K562 (cell line): ENCODE results near the gene SPATS2L. TPM values are rescaled to one million over a fixed set of nuclear protein-coding genes. Genes with fewer than 3 reads are reported as not detected.

Experiments used
- FOXK2 ChIP-seq, 2 experiments: fragments of 450-650 bp; IDR thresholded peaks in 1 of 2; conservative IDR thresholded peaks in 1 of 2; 2 replicates each; pipeline ENCODE4 v1.6.1; 2016; ENCODE audit warnings: low read depth in 2 of 2, mild to moderate bottlenecking in 1 of 2
- MEF2D ChIP-seq: conservative IDR thresholded peaks from 2 replicates; pipeline ENCODE4 v1.6.1; 2016; ENCODE audit warnings: low read depth, missing genetic modification characterization, missing compliant biosample characterization
- MIER1 ChIP-seq: fragments of 450-650 bp; IDR thresholded peaks from 2 replicates; pipeline ENCODE4 v1.6.1; 2016; ENCODE audit warnings: antibody characterized with exemption, mild to moderate bottlenecking, low read depth
- MTA3 ChIP-seq: fragments of 450-650 bp; formaldehyde crosslinking; IDR thresholded peaks from 2 replicates; pipeline ENCODE4 v1.6.1; 2017; ENCODE audit warnings: mild to moderate bottlenecking, borderline replicate concordance
- polyA plus RNA-seq, 8 experiments: library from polyadenylated mRNA; depleted of rRNA in 4 of 8; stranded (reverse) in 5 of 8; unstranded in 3 of 8; fragments of >200 nt; fragmentation: Nextera tagmentation in 2 of 8; fragmentation: Illumina TruSeq in 1 of 8; extraction: Ambion mirVana in 2 of 8; extraction: Trizol in 1 of 8; gene quantifications; 2 replicates each; pipeline versions ENCODE4 v1.2.1 to v1.2.3, GENCODE V29; 2011 to 2014; ENCODE audit warnings: inconsistent platforms in 1 of 8, missing spikeins in 1 of 8
- total RNA-seq, 7 experiments: library from RNA; depleted of rRNA in 6 of 7; stranded (reverse); fragments of >200 nt in 6 of 7; fragmentation: Illumina TruSeq in 2 of 7; extraction: Trizol in 2 of 7; gene quantifications; 2 replicates each; pipeline versions ENCODE4 v1.2.1 to v1.2.3, GENCODE V29; 2011 to 2021; ENCODE audit warnings: low replicate concordance in 1 of 7
- TF ChIP-seq, protein P1 (sequence below): sonication (generic); formaldehyde crosslinking; IDR thresholded peaks from 2 replicates; pipeline ENCODE4 v1.8.1; 2023; ENCODE audit warnings: missing genetic modification reagents, mild to moderate bottlenecking, borderline replicate concordance
- TF ChIP-seq, protein P2 (sequence below): fragments of 450-650 bp; IDR thresholded peaks from 2 replicates; pipeline ENCODE4 v1.6.1; 2014; ENCODE audit warnings: low read depth, mild to moderate bottlenecking, moderate library complexity, borderline replicate concordance

The SPATS2L gene
- total and polyA plus RNA-seq, 9 of the 15 experiments (the other 6 are each of a cell fraction or from before 2014, with no cell fraction given): 11.3 to 41.5 (median 24.9) TPM

DNA sequence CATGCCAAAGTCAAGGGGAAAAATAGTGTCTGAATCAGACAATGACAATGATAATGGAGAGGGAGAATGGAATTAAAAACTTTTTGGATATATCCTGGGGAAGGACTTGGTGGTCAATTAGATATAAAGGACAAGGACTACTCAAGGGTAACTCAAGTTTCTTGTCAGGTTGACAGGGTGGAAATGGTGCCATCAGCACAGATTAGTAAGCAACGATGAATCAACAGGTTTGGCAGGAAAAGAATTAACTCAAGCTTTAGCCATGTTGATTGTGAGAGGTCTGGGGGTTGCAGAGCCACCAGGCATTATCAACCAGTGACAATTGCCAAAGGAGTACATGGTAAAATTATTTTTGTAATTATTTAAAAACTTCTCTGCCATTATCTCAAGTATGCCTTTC is 35.8 kb upstream of the SPATS2L start (continued):
- TF ChIP-seq, protein P1, sequence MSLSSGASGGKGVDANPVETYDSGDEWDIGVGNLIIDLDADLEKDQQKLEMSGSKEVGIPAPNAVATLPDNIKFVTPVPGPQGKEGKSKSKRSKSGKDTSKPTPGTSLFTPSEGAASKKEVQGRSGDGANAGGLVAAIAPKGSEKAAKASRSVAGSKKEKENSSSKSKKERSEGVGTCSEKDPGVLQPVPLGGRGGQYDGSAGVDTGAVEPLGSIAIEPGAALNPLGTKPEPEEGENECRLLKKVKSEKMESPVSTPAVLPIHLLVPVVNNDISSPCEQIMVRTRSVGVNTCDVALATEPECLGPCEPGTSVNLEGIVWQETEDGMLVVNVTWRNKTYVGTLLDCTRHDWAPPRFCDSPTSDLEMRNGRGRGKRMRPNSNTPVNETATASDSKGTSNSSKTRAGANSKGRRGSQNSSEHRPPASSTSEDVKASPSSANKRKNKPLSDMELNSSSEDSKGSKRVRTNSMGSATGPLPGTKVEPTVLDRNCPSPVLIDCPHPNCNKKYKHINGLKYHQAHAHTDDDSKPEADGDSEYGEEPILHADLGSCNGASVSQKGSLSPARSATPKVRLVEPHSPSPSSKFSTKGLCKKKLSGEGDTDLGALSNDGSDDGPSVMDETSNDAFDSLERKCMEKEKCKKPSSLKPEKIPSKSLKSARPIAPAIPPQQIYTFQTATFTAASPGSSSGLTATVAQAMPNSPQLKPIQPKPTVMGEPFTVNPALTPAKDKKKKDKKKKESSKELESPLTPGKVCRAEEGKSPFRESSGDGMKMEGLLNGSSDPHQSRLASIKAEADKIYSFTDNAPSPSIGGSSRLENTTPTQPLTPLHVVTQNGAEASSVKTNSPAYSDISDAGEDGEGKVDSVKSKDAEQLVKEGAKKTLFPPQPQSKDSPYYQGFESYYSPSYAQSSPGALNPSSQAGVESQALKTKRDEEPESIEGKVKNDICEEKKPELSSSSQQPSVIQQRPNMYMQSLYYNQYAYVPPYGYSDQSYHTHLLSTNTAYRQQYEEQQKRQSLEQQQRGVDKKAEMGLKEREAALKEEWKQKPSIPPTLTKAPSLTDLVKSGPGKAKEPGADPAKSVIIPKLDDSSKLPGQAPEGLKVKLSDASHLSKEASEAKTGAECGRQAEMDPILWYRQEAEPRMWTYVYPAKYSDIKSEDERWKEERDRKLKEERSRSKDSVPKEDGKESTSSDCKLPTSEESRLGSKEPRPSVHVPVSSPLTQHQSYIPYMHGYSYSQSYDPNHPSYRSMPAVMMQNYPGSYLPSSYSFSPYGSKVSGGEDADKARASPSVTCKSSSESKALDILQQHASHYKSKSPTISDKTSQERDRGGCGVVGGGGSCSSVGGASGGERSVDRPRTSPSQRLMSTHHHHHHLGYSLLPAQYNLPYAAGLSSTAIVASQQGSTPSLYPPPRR: no peak
- TF ChIP-seq MEF2D (tag) (no peak), FOXK2 (conservative IDR thresholded peaks at IDR 0.05 in 1 of 2, IDR thresholded peaks at IDR 0.05 in 1 of 2; ENCODE audit: low read depth in 2 of 2) (no peak), MTA3 (no peak), MIER1 (no peak)
- TF ChIP-seq, protein P2, sequence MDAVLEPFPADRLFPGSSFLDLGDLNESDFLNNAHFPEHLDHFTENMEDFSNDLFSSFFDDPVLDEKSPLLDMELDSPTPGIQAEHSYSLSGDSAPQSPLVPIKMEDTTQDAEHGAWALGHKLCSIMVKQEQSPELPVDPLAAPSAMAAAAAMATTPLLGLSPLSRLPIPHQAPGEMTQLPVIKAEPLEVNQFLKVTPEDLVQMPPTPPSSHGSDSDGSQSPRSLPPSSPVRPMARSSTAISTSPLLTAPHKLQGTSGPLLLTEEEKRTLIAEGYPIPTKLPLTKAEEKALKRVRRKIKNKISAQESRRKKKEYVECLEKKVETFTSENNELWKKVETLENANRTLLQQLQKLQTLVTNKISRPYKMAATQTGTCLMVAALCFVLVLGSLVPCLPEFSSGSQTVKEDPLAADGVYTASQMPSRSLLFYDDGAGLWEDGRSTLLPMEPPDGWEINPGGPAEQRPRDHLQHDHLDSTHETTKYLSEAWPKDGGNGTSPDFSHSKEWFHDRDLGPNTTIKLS: no peak
